GM12865 (cell line): ENCODE data around the gene PTCD3.

ENCODE experiments used
- DNase-seq: peaks from one replicate; pipeline ENCODE4 v3.0.0; 2010; ENCODE audit warnings: low read depth
- H3K4me3 ChIP-seq: 2 replicates; pipeline ENCODE4 v1.5.1; 2011; ENCODE audit warnings: mild to moderate bottlenecking, low read depth, low read length, control low read depth
- TF ChIP-seq, protein P1 (sequence below): IDR thresholded peaks from 2 replicates; pipeline ENCODE4 v1.5.1; 2011; ENCODE audit warnings: low read length, control low read depth, low read depth, inconsistent platforms; ENCODE audit not compliant: insufficient read depth; ENCODE audit errors: missing control alignments

PTCD3 gene

DNA sequence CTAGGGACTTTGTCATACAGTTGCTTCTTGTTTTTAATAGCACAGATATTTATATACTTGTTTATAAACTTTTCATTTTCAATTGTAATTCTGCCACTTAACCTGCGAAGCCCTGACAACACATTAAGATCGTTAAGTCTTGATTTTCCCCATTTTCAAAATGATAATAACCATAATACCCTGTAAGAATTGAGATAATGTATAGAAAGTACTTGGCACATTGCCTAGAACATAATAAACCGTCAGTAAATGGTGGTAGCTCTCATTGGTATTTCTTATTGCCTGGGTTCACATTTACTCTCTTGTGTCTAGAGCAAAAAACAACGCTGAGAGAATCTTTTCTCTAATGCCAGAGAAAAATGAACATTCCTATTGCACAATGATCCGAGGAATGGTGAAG lies 18.6 kb downstream of the PTCD3 start:
- no peak for DNase-seq
- H3K4me3 ChIP-seq: no peak overlapping the region
- TF ChIP-seq, protein P1, sequence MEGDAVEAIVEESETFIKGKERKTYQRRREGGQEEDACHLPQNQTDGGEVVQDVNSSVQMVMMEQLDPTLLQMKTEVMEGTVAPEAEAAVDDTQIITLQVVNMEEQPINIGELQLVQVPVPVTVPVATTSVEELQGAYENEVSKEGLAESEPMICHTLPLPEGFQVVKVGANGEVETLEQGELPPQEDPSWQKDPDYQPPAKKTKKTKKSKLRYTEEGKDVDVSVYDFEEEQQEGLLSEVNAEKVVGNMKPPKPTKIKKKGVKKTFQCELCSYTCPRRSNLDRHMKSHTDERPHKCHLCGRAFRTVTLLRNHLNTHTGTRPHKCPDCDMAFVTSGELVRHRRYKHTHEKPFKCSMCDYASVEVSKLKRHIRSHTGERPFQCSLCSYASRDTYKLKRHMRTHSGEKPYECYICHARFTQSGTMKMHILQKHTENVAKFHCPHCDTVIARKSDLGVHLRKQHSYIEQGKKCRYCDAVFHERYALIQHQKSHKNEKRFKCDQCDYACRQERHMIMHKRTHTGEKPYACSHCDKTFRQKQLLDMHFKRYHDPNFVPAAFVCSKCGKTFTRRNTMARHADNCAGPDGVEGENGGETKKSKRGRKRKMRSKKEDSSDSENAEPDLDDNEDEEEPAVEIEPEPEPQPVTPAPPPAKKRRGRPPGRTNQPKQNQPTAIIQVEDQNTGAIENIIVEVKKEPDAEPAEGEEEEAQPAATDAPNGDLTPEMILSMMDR: no peak

DNA sequence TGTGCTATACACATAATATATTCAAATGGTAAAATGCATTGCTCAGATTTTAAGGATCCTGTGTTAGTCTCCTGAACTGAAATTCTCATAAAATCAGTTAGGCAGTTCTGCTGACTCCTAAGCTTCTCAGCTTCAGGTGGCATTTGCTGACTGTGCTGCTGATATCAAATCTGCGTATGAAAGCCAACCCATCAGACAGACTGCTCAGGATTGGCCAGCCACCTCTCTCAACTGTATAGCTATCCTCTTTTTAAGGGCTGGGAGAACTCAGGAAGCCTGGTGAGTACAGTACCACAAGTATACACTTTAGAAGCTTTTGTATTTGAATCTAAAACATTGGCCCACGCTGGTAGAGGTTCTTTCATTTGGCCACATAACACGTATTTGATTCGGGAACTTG lies 28.7 kb downstream of the PTCD3 start:
- no peak overlapping the region for H3K4me3 ChIP-seq
- DNase-seq: no peak
- TF ChIP-seq, protein P1: no peak

DNA sequence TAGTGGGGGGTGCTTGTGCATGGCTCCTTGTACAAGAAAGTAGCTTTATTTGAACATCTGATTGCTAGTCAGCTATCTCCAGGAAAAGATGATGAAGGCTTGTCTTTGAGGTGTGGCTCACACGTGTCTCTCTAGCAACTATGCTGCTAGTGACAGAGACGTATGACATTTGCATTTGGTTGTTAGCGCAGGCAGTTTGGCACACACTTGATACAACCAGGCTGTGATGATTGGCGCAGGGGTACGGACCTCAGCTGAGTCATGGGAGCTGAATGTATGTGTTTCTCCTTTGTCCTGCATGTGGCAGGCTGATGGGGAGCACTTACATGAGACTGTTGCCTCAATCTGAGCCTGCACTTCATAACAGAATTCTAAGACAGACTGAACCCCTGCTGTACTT lies 29.6 kb downstream of the PTCD3 start:
- no peak for DNase-seq
- TF ChIP-seq, protein P1: no peak
- H3K4me3 ChIP-seq: no peak overlapping the region

DNA sequence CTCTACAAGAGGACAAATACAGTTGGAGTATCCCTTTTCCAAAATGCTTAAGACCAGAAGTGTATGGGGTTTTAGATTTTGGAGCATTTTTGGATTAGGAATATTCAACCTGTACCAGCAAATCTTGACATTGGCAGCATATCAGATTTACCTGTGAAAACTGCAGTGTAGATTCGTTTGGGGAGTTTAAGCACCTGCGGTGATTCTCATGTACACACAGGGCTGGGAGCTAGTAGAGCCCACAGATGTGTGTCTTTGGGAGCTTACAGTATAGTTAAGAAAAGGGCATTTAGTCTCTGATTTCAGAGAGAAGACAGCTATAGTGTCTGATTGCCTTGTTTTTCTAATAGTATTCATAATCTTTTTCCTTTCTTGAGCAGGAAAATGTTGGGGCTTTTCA lies 30.1 kb downstream of the PTCD3 start:
- no peak overlapping the region for H3K4me3 ChIP-seq
- no peak for DNase-seq
- TF ChIP-seq, protein P1: no peak

DNA sequence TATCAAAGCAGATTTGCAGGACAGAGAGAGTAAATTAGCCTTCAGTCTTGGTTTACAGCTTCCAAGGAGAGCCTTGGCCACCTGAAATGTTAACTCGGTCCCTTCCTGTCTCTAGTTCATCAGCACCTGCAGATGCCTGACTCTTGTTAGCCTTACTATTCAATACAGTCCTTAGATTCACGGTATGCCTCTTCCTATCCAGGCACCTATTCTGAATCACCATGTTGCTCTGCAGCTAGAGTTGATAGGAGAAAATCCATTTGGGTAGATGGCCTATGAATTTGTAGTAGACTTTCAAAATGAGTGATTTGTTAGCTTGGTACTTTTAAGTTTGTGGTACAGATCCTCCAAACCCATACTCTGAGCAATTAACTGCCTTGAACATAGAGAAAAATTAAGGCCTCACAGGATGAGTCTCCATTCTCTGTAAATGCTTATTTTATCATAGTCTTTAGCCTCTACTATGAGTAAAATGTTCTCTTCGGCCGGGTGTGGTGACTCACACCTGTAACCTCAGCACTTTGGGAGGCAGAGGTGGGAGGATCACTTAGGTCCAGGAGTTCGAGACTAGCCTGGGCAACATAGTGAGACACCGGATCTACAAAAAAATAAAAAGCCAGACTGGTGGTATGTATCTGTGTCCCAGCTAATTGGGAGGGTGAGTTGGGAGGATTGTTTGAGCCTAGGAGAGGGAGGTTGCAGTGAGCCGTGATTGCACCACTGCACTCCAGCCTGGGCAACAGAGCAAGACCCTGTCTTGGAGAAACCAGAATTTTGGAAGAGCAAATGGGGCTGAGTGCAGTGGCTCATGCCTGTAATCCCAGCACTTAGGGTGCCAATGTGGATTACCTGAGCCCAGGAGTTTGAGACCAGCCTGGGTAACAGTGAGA lies 32.9 kb downstream of the PTCD3 start:
- H3K4me3 ChIP-seq: no peak overlapping the region
- no peak for DNase-seq
- TF ChIP-seq, protein P1: no peak

DNA sequence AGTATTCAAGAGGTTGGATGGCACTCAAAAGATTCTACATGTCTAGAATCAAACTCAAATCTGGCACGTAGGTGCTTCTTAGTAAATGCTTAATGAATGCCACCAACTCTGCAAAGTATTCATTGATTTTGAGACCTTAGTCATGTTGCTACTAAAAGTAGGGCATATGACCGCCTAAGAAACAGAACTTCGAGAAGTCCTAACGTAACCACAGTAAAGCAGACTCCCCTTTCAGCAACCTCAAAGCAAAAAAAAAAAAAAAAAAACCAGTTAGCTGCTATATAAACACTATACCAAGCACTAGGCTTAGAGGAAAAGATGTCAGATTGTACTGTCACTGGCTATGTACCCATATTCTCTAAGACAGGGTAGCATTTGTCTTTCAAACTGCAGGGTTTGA lies 33.9 kb downstream of the PTCD3 start:
- DNase-seq: no peak
- no peak overlapping the region for H3K4me3 ChIP-seq
- TF ChIP-seq, protein P1: no peak

DNA sequence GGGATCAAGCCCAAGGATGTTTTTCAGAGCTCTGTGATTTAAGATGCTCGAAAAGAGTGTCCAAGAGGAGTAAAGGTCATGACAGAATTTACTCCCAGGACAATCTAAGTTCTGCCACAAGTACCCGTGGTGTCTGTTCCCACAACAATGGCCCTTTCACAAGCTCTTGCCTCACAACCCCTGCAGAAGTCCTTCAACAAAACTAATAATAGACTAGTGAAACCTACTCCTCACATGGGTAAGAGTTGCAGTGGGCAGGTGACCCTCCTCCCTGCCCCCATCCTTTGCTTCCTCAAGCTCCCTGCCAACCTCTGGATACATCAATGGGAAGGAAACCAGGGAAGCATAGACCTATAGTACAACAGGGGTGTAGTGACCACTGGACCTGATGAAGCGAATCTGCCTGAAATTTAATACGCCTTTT lies 34.9 kb downstream of the PTCD3 start:
- TF ChIP-seq, protein P1: no peak
- H3K4me3 ChIP-seq: no peak overlapping the region
- no peak for DNase-seq
